HG02943 (cell line): ENCODE data around the gene RAPGEF2.
"Not testable (repeated sequence)": the region's sequence is repeated elsewhere in the genome, so short reads cannot be mapped to it uniquely, and the experiment has no call there.

Source experiments
- ATAC-seq: cut with Tn5 transposase; IDR thresholded peaks from one replicate; pipeline ENCODE4 v1.9.1; 2021; ENCODE audit warnings: mild to moderate bottlenecking, low read depth, moderate library complexity; ENCODE audit not compliant: unreplicated experiment

RAPGEF2 gene

DNA sequence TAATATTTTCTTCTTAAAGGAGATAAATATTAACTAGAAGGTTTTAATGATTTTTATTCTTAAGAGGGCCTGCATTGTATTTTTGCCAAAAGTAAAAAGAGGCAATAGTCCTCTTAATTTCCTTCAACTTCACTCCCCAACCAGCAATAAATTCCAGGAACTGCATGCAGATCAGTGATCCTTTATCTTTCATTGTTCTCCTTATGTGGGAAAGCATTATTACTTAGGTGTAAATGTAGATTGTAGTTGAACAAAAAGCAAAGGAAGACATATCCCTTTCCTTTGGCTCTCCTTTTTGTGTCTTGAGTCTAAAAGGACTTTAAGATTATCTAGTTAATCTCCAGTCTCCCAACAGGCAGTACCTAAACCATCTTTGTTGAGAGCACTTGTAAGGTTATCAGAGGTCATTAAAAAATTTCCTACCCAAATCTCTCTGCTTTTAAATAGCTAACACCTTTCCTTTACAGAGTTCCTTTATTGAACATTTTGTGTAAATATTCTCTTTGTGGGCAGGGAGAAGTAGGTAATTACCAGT, 55.3 kb downstream of the RAPGEF2 start:
- ATAC-seq = no peak

DNA sequence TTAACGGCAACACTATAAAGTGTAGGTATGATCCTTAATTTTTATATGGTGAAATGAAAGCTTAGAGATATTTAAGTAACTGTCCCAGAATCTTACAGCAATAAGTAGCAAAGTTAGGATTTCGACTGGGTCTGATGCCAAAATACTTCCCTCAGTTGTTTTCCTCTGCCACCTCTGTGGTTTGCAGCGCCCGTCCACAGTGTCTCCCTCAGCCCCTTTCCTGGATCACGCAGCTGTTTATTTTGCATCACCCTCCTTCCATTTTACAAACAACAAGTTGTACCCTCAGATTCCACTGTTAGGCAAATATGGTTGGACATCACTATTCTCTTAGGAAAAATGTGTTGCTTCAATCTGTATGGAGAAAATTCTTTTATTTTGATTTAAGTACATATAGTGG, 56.1 kb downstream of the RAPGEF2 start:
- ATAC-seq = no peak

DNA sequence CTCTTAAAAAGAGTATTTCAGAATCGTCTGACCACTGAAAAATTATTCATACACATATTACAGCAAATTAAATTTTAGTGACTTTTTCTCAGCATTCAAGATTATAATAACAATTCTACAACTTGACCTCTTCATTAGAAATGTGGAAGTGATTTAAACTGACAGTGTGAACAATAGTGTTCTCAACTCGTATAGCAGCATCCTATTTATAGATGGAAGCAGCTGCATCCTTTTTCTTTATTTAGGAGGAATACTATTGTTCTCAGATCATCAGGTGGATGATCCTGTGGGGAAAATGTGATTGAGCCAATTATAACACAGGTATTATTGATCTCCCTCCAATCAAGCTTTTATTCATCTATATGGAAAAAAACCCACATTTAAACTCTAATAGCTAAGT, 56.7 kb downstream of the RAPGEF2 start:
- ATAC-seq = no peak

DNA sequence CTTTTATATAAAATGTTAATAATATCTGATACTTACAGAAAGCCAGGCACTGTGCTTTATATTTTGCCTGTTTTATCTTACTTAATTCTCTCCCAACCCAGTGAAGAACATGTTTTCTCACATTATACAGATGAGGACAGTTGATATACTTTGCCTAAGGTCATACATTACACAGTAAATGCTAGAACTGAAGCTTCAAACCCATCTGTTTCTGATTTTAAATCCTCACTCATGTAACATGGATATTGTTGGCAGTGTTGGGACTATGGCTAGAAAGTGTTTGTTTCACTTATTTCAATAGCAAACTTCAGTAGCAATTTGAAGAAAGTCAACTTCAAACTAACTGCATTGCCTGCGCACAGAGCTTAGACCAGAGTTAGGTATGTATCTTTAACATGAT, 57.4 kb downstream of the RAPGEF2 start:
- ATAC-seq = no peak

DNA sequence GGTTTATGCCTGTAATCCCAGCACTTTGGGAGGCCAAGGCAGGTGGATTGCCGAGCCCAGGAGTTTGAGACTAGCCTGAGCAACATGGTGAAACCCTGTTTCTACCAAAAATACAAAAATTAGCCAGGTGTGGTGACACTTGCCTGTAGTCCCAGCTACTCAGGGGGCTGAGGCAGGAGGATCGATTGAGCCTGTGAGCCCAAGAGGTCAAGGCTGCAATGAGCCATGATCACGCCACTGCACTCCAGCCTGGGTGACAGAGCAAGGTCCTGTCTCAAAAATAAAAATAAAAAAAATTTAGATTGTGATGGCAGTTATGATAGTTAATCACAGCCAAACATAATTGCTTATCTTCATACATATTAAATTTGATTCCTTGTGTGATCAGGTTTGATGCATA, 58.6 kb downstream of the RAPGEF2 start:
- ATAC-seq = not testable (repeated sequence)

DNA sequence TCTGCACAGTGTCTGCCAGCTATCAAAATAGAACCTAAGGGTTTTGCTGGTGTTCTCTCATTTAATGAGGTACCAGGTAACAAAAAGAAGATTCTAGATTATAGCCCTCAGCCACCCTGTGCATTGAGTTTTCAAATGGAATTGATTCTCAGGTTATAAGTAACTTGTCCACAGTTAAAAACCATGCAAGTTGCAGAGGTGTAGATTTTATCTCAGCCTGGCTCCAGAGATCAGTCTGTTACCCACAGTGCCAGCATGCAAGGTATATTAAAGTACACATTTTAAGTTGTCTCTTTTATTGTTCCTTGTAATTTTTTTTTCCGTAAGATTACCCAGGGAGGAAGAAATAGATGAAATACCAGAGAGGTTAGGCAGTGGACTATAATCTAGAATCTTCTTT, 59.7 kb downstream of the RAPGEF2 start:
- ATAC-seq = no peak

DNA sequence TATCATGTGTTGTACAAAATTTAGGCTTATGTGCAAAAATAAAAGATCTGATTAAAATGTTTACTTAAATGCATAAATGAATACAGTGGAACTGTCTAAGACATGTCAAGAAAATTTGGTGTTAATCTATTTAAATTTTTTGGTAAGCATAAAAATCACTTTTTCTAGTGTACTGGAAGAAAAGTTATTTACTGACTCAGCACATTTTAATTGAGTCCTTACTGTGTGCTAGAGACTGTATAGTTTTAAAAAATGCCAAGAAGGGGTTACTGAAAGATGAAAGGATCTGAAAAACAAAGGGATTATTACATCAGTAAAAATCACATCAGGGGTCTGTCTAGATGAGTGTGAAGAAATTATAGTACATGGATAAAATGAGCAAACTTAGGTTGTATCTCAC, 60.6 kb downstream of the RAPGEF2 start:
- ATAC-seq = no peak

DNA sequence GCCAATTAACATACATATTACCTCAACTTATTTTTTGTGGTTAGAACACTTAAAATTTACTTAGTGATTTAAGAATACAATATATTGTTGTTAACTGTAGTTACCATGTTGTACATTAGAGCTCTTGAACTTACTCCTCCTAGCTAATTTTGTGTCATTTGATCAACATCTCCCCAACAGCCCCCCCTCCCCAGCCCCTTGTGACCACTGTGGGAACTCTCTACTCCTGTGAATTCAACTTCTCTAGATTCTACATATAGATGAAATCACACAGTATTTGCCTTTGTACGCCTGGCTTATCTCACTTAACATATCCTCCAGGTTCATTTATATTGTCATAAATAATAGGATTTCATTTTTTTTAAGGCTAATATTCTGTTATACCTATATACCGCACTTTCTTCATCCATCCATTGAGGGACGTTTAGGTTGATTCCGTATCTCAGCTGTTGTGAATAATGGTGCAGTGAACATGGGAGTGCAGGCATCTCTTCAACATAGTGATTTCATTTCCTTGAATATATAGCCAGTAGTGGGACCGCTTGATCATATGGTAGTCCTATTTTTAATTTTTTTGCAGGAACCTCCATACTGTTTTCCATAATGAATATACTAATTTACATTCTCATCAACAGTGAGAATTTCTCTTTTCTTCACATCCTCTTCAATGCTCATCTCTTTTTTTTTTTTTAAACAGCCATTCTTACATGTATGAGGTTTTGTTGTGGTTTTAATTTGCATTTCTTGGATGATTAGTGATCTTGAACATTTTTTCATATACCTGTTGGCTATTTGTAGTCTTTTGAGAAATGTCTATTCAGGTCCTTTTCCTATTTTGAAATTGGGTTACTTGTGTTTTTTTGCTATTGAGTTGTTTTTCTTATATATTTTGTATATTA, 66.8 kb downstream of the RAPGEF2 start:
- peak; percentile 48 for ATAC-seq

DNA sequence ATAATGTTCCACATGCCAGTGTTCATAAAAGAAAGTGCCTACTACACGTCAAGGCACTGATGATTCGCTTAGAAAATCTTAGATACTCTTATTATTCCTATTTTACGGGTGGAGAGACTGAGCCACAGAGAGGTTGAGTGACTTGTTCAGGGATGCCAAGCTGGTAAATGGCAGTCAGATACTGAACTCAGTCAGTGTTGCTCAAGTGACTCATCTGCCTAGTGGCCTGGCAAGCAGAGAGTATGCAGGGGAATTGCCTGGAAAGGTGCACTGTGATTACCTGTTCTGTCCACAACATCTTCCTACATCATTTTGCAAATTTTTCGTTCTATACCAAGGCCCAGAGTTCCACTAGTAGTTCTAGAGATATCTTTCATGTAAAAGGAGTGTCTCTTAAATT, 68.4 kb downstream of the RAPGEF2 start:
- no peak for ATAC-seq

DNA sequence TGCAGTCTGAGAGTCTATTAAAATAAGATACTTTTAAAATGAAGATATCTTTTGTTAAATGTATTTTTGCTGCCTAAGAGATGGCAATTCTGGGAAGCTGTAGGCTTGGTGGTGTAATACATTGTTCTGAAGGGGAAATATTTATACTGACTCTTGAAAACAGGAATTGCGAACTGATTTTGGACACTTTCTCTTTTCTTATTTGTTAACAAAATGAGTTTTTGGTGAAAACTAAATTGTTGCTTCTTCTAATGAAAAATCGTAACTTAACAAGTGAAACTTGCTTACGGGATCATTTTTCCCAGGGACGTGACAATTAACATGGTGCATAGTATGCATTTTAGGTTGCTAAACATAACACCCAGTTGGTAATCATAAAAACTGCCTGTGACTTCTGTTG, 71.0 kb downstream of the RAPGEF2 start:
- no peak for ATAC-seq

DNA sequence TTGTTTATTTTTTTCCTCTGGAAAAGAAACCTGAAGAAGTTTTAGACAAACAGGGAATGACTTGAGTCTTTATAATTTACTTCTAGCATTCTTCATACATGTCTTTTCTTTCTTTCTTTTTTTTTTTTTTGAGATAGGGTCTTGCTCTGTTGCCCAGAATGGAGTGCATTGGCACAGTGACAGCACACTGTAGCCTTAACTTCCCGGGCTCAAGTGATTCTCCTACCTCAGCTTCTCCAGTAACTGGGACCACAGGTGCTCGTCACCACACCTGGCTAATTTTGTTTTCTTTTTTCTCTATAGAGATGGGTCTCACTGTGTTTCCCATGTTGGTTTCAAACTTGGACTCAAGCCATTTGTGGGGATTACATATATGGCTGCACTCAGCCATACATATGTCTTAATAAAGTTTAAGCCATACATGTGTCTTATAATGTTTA, 71.8 kb downstream of the RAPGEF2 start:
- ATAC-seq = no peak

DNA sequence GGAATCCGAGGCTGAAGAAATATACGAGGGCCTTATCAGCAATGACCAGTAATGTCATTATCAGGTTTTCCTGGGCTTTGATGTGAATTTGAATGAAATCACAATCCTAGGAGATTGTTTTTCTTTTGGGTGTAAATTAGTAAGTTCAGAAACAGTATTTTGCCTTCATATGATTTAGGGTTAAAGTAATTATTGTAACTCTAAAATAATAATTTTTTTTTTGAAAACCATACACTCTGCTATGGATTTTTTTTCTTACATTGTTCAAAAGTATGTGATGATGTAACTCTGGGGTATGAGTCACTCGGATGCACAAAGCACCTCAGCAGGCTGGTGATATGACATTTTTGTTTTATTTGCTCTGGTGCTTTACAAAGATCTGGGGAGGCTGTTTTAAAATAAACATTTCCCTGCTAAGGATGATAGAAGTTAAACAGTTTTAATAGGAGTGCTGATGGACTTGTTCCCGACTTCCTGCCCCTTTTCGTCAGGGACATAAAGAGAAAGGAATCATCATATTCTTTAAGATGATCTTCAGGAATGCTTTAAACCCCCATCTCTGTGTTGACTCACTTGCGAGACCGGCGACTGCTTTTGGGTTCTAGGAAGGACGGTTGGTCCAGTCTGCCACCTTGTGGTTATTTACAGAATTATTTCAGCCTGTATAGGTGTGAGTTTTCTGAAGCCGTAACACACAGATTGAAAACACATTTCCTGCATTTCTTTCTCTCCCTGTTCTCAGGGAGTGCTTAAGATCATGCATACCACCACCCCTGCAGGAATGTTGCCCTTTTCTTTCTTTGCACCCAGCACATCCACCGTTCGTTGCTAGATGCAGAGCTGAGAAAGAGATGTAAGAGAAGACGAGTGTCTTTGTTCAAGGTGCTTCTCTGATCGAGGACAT, 72.5 kb downstream of the RAPGEF2 start:
- ATAC-seq = peak; percentile 57

DNA sequence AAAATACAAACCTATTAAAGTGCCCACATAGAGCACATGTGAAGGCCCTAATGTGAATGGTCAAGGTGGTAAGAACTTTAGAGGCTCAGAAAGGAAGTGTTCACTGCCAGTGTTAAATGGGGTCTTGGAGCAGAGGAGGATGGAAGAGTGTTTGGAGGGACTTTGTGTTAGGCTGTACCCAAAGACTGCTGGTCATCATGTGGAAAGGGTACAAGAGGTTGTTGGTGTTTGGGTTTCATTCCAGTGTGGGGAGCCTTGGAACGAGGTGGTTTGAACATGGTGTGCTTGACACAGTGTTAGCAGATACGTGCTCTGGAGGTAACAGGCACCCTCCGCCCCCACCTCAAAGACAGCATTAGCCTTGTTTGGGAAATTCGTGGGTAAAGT, 73.1 kb downstream of the RAPGEF2 start:
- ATAC-seq = no peak

DNA sequence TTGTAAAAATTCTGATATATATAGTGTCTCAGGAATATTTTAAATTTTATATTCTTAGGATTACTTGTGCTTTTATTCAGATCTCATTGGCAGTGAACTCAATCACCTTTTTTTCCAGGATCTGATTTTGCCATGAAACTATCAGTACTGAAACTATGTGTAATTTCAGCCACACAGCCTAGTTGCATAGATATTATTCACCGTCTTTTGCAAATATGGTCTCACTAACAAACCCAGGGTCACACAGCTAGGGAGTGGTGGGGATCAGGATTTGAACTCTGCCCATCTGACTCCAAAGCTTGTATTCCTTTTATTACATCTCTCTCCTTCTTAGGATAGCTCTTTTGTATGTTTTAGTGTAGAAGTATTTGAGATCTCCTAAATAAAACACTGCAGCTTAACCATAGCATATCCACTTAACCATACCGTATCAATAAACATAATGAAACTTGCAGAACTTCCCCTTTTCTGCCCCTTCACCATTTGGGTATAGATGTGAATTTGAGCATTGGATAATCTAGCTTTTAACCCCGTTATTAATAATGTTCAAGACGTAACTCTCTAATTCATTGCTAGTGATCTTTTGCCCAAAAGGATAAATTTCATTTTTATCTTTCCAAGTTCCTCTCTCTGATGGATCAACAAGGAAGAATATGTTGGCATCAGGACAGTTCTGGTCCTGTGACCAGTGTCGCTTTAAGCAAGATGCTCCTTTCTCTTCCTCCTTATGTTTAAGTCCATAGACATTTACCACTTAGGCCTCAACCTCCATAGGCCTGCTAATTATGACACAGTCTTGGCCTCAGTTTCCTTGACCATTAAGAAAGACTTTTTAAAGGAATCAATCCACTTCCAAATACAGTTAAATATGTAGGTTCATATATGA, 74.6 kb downstream of the RAPGEF2 start:
- ATAC-seq = no peak

DNA sequence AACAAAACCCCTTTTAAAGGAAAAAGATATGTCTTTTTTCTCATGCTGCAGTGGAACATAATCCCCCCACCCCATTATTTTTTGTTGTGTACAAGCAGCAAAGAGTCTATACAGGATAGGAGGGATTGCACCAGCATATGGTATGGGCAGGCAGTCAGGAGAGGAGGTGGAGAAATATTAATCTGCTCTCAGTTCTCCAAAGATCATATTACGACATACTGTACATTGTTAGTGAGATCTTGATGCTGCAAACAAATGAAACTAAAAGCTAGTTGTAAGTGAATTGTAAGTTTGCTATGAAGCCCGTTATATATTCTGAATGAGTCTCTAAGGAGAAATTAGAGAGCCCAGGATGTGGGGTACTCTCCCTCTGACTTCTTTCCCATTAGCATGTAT, 75.3 kb downstream of the RAPGEF2 start:
- no peak for ATAC-seq

DNA sequence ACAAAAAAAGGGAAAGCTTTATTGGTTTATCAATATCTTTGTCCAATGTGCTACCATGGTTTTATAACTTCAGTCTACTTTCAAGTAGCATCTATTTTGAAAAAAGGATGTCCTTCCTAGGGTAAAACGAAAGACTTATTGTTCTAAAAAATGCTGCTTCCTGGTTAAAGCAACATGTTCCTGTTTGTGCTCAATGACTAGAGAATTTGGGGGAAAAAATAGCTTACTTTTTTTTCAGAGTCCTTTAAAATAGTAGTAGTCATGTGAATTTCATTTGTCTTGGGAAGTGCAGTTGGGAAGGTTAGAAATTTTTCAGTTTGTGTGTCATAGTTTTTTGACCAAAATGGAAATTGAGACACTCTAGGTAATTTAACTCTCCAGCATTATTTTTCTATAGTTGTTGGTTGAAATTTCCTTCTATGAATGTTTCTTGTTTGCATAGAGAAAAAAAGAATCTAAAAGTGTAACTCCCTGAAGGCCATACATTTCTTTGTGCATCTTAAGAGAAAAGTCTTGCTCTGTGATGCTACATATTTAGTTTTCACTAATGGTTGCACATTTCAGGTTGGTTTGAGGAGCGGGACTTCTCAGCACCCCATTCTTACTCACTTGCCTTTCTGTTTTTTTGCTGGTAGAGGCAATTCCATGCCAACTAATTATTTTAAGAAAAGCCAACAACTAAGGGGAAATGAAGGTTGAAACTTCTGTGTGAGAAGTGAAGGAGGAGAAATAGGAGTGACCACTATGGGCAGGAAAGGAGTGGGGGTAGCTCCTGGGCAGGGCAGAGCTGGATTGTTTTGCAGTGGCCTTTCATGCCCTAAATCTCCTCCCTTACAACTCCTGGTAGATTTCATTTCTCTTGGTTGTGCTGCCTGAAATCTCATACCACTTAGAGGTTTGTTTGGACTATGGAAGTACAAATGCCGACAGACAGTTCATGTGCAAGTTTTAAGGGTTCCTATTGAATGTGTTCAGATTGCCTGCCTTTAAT, 76.4 kb downstream of the RAPGEF2 start:
- ATAC-seq = no peak

DNA sequence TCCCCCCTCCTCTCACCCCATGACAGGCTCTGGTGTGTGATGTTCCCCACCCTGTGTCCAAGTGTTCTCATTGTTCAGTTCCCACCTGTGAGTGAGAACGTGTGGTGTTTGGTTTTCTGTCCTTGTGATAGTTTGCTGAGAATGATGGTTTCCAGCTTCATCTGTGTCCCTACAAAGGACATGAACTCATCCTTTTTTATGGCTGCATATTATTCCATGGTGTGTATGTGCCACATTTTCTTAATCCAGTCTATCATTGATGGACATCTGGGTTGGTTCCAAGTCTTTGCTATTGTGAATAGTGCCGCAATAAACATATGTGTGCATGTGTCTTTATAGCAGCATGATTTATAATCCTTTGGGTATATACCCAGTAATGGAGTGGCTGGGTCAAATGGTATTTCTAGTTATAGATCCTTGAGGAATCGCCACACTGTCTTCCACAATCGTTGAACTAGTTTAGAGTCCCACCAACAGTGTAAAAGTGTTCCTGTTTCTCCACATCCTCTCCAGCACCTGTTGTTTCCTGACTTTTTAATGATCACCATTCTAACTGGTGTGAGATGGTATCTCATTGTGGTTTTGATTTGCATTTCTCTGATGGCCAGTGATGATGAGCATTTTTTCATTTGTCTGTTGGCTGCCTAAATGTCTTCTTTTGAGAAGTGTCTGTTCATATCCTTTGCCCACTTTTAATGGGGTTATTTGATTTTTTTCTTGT, 81.2 kb downstream of the RAPGEF2 start:
- ATAC-seq = not testable (repeated sequence)

DNA sequence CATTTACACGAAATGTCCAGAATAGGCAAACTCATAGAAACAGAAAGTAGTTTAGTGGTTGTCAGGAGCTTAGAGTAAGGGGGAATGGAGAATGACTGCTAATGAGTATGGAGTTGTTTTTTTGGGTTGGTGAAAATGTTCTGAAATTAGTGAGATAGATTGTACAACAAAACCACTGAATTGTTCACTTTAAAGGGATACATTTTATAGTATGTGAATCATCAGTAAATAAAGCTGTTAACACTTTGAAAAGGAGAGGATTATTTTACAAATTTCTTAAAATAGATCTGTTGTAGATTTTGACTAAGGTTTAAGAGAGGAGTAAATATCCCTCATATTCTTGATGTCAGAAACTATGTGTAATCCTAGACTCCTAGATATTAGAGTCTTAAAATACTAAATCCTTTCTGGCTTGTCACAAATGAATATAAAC, 82.7 kb downstream of the RAPGEF2 start:
- no peak for ATAC-seq
